HepG2 (cell line): ENCODE data around the gene ZFHX3. TPM values are rescaled to one million over a fixed set of nuclear protein-coding genes. Genes with fewer than 3 reads are reported as not detected.

Source experiments
- ATAC-seq: fragments of 200-7000 bp; cut with Tn5 transposase; 3 replicates; pipeline ENCODE4 v1.9.1; 2020; ENCODE audit warnings: mild to moderate bottlenecking, moderate library complexity
- BruUV-seq: library from RNA; stranded (reverse); fragments of 400-500 nt; replicated peaks from 2 replicates; lab custom pipeline; 2021; lab: Mats Ljungman, UMichigan
- CTCF ChIA-PET: fragments of 300-600 bp; formaldehyde crosslinking; extraction: SDS; loops from one replicate; lab custom pipeline; 2021; ENCODE audit warnings: low total read pairs, inconsistent platforms, low intra/inter-chr PET ratio; lab: Yijun Ruan, JAX
- POLR2A ChIA-PET: fragments of 350-600 bp; sonication (Branson Sonifier 250); formaldehyde crosslinking; loops from one replicate; lab custom pipeline; 2020; ENCODE audit warnings: antibody characterized with exemption, inconsistent platforms; lab: Yijun Ruan, JAX
- DNase-seq: peaks from one replicate; pipeline ENCODE4 v3.0.0-alpha.2; 2015; ENCODE audit warnings: low spot score
- FAIRE-seq: peaks from 3 replicates; lab custom pipeline; 2011; peaks lifted over from hg19 to GRCh38; lab: Jason Lieb, UNC
- H2AFZ ChIP-seq: one replicate; pipeline ENCODE4 v1.6.1; 2011; ENCODE audit warnings: low read length, inconsistent platforms
- H3K27ac ChIP-seq: fragments of 300-600 bp; 3 replicates; pipeline ENCODE4 v1.8.0; 2011; ENCODE audit warnings: mixed run types, mild to moderate bottlenecking, mixed read lengths, low read length, inconsistent platforms; ENCODE audit not compliant: insufficient read depth; ENCODE audit errors: extremely low read length
- H3K27me3 ChIP-seq, 2 experiments: fragments of 200-600 bp in 1 of 2; 2 replicates in 1 of 2; 3 replicates in 1 of 2; pipeline versions ENCODE4 v1.6.0 to v1.8.0; 2011; ENCODE audit warnings: low read length in 2 of 2, mild to moderate bottlenecking in 2 of 2, moderate library complexity in 2 of 2, inconsistent platforms in 1 of 2; ENCODE audit not compliant: insufficient read depth in 2 of 2, control insufficient read depth in 1 of 2
- H3K36me3 ChIP-seq, 2 experiments: fragments of 200-600 bp in 1 of 2; replicated peaks in 1 of 2; 2 replicates in 1 of 2; 3 replicates in 1 of 2; pipeline versions ENCODE4 v1.5.1 to v1.8.0; 2011; ENCODE audit warnings: low read length in 2 of 2, inconsistent platforms in 1 of 2; ENCODE audit not compliant: insufficient read depth in 2 of 2, control insufficient read depth in 1 of 2
- H3K4me1 ChIP-seq: 2 replicates; pipeline ENCODE4 v1.5.1; 2012; ENCODE audit warnings: low read length, inconsistent platforms; ENCODE audit not compliant: insufficient read depth
- H3K4me2 ChIP-seq: 2 replicates; pipeline ENCODE4 v1.6.0; 2011; ENCODE audit warnings: low read depth, low read length, inconsistent platforms
- H3K4me3 ChIP-seq, 3 experiments: fragments of 200-600 bp in 1 of 3; sonication (generic), shearing (Covaris generic) in 1 of 3; replicated peaks in 1 of 3; 2 replicates each; pipeline ENCODE4 v1.5.1; 2011 to 2016; ENCODE audit warnings: low read length in 3 of 3, inconsistent platforms in 2 of 3, low read depth in 2 of 3, mild to moderate bottlenecking in 2 of 3, control low read depth in 1 of 3, mixed read lengths in 1 of 3; ENCODE audit not compliant: insufficient read depth in 1 of 3
- H3K79me2 ChIP-seq: one replicate; pipeline ENCODE4 v1.6.1; 2011; ENCODE audit warnings: low read length, inconsistent platforms; ENCODE audit not compliant: insufficient read depth
- H3K9ac ChIP-seq: 2 replicates; pipeline ENCODE4 v1.6.0; 2011; ENCODE audit warnings: mild to moderate bottlenecking, low read depth, low read length, inconsistent platforms; ENCODE audit not compliant: insufficient read depth
- H3K9me3 ChIP-seq: 2 replicates; pipeline ENCODE4 v1.5.1; 2012; ENCODE audit warnings: mild to moderate bottlenecking, low read length
- H4K20me1 ChIP-seq: 2 replicates; pipeline ENCODE4 v1.6.0; 2011; ENCODE audit warnings: inconsistent platforms, mild to moderate bottlenecking, low read length, moderate library complexity; ENCODE audit not compliant: insufficient read depth
- HIVEP1 ChIP-seq: sonication (generic); formaldehyde crosslinking; IDR thresholded peaks from 2 replicates; pipeline ENCODE4 v1.4.0; 2020; ENCODE audit warnings: mild to moderate bottlenecking, missing genetic modification reagents
- WGBS: methylation state at CpG from one replicate; pipeline ENCODE4 v1.1.6; 2017; ENCODE audit warnings: low lambda C conversion rate; 5-methylcytosine and 5-hydroxymethylcytosine counted together
- in situ Hi-C: cut with HindIII; loops from 2 replicates; pipeline ENCODE4 v1.10.0; 2017; ENCODE audit warnings: low pct_unique_long_range_greater_than_20kb; ENCODE audit not compliant: extremely low pct_ligation_motif_present
- intact Hi-C: fragments of 100-400 bp; cut with micrococcal nuclease; formaldehyde crosslinking; loops from one replicate; pipeline ENCODE4 v1.10.0; 2022; ENCODE audit not compliant: unreplicated experiment
- polyA plus RNA-seq, 8 experiments: library from polyadenylated mRNA; depleted of rRNA in 3 of 8; stranded (reverse) in 7 of 8; unstranded in 1 of 8; fragments of >200 nt; fragmentation: Illumina TruSeq in 4 of 8; extraction: Trizol in 4 of 8; gene quantifications; 2 replicates each; pipeline versions ENCODE4 v1.2.1 to v1.2.3, GENCODE V29; 2011 to 2016; ENCODE audit warnings: low read depth in 4 of 8, missing spikeins in 1 of 8, mixed read lengths in 1 of 8; ENCODE audit not compliant: insufficient read depth in 1 of 8
- total RNA-seq, 5 experiments: library from RNA; depleted of rRNA; stranded (reverse); fragments of >200 nt; fragmentation: Illumina TruSeq; extraction: Trizol; gene quantifications; 2 replicates each; pipeline ENCODE4 v1.2.3, GENCODE V29; 2016; ENCODE audit warnings: low read depth in 1 of 5
- TF ChIP-seq, protein P1 (sequence below): sonication (generic); formaldehyde crosslinking; IDR thresholded peaks from 2 replicates; pipeline ENCODE4 v1.4.0; 2020; ENCODE audit warnings: mild to moderate bottlenecking, missing genetic modification reagents, borderline replicate concordance

ZFHX3 gene
- total and polyA plus RNA-seq, 2 of the 13 experiments (the other 11 are each of a cell fraction or from before 2014, with no cell fraction given): 5.0 to 6.0 TPM

GRCh38 chr16:73034374-73034773 lies 13.6 kb downstream of the ZFHX3 start:
- WGBS: 92% methylated on average over 4 of the region's 4 CpGs
- ChIA-PET CTCF (no interaction called here), POLR2A (no interaction called here)
- in situ Hi-C loops (no loop called here), intact Hi-C loops (no loop called here)
- DNase-seq: no peak
- FAIRE-seq: no peak
- H4K20me1 ChIP-seq: peaks cover 13% of the 10 kb centered on the region; the same call in 1 of the 2 replicates
- no TSS peak for BruUV-seq
- TF ChIP-seq HIVEP1: no peak
- TF ChIP-seq, protein P1, sequence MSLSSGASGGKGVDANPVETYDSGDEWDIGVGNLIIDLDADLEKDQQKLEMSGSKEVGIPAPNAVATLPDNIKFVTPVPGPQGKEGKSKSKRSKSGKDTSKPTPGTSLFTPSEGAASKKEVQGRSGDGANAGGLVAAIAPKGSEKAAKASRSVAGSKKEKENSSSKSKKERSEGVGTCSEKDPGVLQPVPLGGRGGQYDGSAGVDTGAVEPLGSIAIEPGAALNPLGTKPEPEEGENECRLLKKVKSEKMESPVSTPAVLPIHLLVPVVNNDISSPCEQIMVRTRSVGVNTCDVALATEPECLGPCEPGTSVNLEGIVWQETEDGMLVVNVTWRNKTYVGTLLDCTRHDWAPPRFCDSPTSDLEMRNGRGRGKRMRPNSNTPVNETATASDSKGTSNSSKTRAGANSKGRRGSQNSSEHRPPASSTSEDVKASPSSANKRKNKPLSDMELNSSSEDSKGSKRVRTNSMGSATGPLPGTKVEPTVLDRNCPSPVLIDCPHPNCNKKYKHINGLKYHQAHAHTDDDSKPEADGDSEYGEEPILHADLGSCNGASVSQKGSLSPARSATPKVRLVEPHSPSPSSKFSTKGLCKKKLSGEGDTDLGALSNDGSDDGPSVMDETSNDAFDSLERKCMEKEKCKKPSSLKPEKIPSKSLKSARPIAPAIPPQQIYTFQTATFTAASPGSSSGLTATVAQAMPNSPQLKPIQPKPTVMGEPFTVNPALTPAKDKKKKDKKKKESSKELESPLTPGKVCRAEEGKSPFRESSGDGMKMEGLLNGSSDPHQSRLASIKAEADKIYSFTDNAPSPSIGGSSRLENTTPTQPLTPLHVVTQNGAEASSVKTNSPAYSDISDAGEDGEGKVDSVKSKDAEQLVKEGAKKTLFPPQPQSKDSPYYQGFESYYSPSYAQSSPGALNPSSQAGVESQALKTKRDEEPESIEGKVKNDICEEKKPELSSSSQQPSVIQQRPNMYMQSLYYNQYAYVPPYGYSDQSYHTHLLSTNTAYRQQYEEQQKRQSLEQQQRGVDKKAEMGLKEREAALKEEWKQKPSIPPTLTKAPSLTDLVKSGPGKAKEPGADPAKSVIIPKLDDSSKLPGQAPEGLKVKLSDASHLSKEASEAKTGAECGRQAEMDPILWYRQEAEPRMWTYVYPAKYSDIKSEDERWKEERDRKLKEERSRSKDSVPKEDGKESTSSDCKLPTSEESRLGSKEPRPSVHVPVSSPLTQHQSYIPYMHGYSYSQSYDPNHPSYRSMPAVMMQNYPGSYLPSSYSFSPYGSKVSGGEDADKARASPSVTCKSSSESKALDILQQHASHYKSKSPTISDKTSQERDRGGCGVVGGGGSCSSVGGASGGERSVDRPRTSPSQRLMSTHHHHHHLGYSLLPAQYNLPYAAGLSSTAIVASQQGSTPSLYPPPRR (CRISPR knock-in tag): no peak
- ATAC-seq: no peak
- H3K4me3 ChIP-seq: no peak overlapping the region
- no peak overlapping the region for H3K27ac ChIP-seq
- H3K9ac ChIP-seq: no peak overlapping the region; the same call in 1 of the 2 replicates
- no peaks in the 10 kb centered on the region for H3K9me3 ChIP-seq
- H3K79me2 ChIP-seq: peaks cover 99% of the 10 kb centered on the region
- H2AFZ ChIP-seq: no peak overlapping the region
- peaks cover 97% of the 10 kb centered on the region for H3K4me1 ChIP-seq
- peaks cover 2 to 20% of the 10 kb centered on the region in 2 experiments; a peak in 3 of 5 replicates for H3K36me3 ChIP-seq
- H3K27me3 ChIP-seq: no peaks in the 10 kb centered on the region
- H3K4me2 ChIP-seq: no peak overlapping the region
